H1 (cell line): ENCODE data around the gene METAP1D. TPM values are rescaled to one million over a fixed set of nuclear protein-coding genes. Genes with fewer than 3 reads are reported as not detected.

Source experiments
- CTCF ChIA-PET: fragments of 300-600 bp; sonication (Branson Sonifier 250); formaldehyde crosslinking; loops from one replicate; lab custom pipeline; 2021; ENCODE audit not compliant: partially characterized antibody; lab: Charles Lee
- POLR2A ChIA-PET: fragments of 300-600 bp; sonication (Branson Sonifier 250); formaldehyde crosslinking; loops from one replicate; lab custom pipeline; 2021; ENCODE audit warnings: inconsistent platforms; ENCODE audit not compliant: partially characterized antibody; lab: Charles Lee
- DNase-seq, 2 experiments: peaks; one replicate each; pipeline versions ENCODE4 v3.0.0 to v3.0.0-alpha.2; 2010 to 2022; ENCODE audit warnings: low spot score in 2 of 2, low read depth in 1 of 2, mixed read lengths in 1 of 2
- FAIRE-seq: peaks from 2 replicates; lab custom pipeline; 2011; peaks lifted over from hg19 to GRCh38; lab: Jason Lieb, UNC
- H2AFZ ChIP-seq: 2 replicates; pipeline ENCODE4 v1.8.1; 2012; ENCODE audit warnings: low read length, inconsistent platforms
- H2AK5ac ChIP-seq: 2 replicates; pipeline ENCODE4 v1.6.1; 2013; ENCODE audit warnings: low read depth, low read length
- H2BK120ac ChIP-seq: replicated peaks from 2 replicates; pipeline ENCODE3; 2013; ENCODE audit warnings: low read depth, low read length, inconsistent platforms
- H2BK12ac ChIP-seq: 2 replicates; pipeline ENCODE4 v1.6.1; 2013; ENCODE audit warnings: low read depth, low read length
- H2BK15ac ChIP-seq: 2 replicates; pipeline ENCODE4 v1.6.1; 2013; ENCODE audit warnings: low read length
- H2BK20ac ChIP-seq: 2 replicates; pipeline ENCODE4 v1.6.1; 2013; ENCODE audit warnings: low read length
- H2BK5ac ChIP-seq: 2 replicates; pipeline ENCODE4 v1.6.1; 2013; ENCODE audit warnings: low read depth, low read length
- H3K14ac ChIP-seq: 2 replicates; pipeline ENCODE4 v1.6.1; 2013; ENCODE audit warnings: inconsistent platforms; ENCODE audit not compliant: insufficient read length
- H3K18ac ChIP-seq: 2 replicates; pipeline ENCODE4 v1.6.1; 2013; ENCODE audit warnings: low read length; ENCODE audit errors: extremely low read depth
- H3K23ac ChIP-seq: 2 replicates; pipeline ENCODE4 v1.6.1; 2013; ENCODE audit warnings: inconsistent platforms; ENCODE audit not compliant: insufficient read length
- H3K23me2 ChIP-seq: 2 replicates; pipeline ENCODE4 v1.6.1; 2013; ENCODE audit warnings: low read depth, low read length
- H3K27ac ChIP-seq: 2 replicates; pipeline ENCODE4 v1.6.1; 2011; ENCODE audit warnings: low read depth, low read length, inconsistent platforms
- H3K27me3 ChIP-seq, 4 experiments: replicated peaks in 1 of 4; 1 replicate in 1 of 4; 2 replicates in 3 of 4; pipeline versions ENCODE4 v1.6.1 to v1.8.1; 2011 to 2013; ENCODE audit warnings: low read length in 3 of 4, mild to moderate bottlenecking in 3 of 4, inconsistent platforms in 2 of 4, mixed read lengths in 2 of 4, moderate library complexity in 1 of 4; ENCODE audit not compliant: control insufficient read depth in 3 of 4, insufficient read depth in 3 of 4; ENCODE audit errors: extremely low read depth in 1 of 4
- H3K36me3 ChIP-seq, 4 experiments: 2 replicates each; pipeline versions ENCODE4 v1.6.1 to v1.8.1; 2011 to 2013; ENCODE audit warnings: mild to moderate bottlenecking in 4 of 4, low read length in 3 of 4, moderate library complexity in 2 of 4, control low read depth in 1 of 4, inconsistent platforms in 1 of 4; ENCODE audit not compliant: insufficient read depth in 4 of 4, control insufficient read depth in 2 of 4
- H3K4ac ChIP-seq: replicated peaks from 2 replicates; pipeline ENCODE3; 2013; ENCODE audit warnings: low read length, low read depth, mixed read lengths, inconsistent platforms; ENCODE audit not compliant: insufficient read length
- H3K4me1 ChIP-seq, 4 experiments: replicated peaks in 1 of 4; 1 replicate in 1 of 4; 2 replicates in 3 of 4; pipeline versions ENCODE4 v1.6.1 to v1.8.1; 2011 to 2013; ENCODE audit warnings: low read length in 3 of 4, inconsistent platforms in 2 of 4, mixed read lengths in 1 of 4; ENCODE audit not compliant: insufficient read depth in 4 of 4, control insufficient read depth in 3 of 4
- H3K4me2 ChIP-seq, 2 experiments: 2 replicates each; pipeline versions ENCODE4 v1.6.1 to v1.8.1; 2011 to 2013; ENCODE audit warnings: low read depth in 2 of 2, low read length in 2 of 2, control low read depth in 1 of 2, inconsistent platforms in 1 of 2, mild to moderate bottlenecking in 1 of 2; ENCODE audit not compliant: insufficient read depth in 1 of 2
- H3K4me3 ChIP-seq, 4 experiments: fragments of 200-600, 300-600 bp in 1 of 4; sonication (generic), shearing (Covaris generic), sonication (Bioruptor Twin) in 1 of 4; 2 replicates each; pipeline versions ENCODE4 v1.5.1 to v1.8.1; 2011 to 2016; ENCODE audit warnings: low read length in 4 of 4, low read depth in 3 of 4, control low read depth in 2 of 4, inconsistent platforms in 2 of 4, mild to moderate bottlenecking in 2 of 4, mixed read lengths in 1 of 4, moderate library complexity in 1 of 4; ENCODE audit not compliant: insufficient read depth in 2 of 4; ENCODE audit errors: extremely low read depth in 1 of 4
- H3K56ac ChIP-seq: replicated peaks from 2 replicates; pipeline ENCODE3; 2013; ENCODE audit warnings: low read depth, mild to moderate bottlenecking, mixed read lengths, low read length, inconsistent platforms; ENCODE audit not compliant: insufficient read length
- H3K79me1 ChIP-seq: 2 replicates; pipeline ENCODE4 v1.6.1; 2013; ENCODE audit warnings: low read depth, low read length, control low read depth
- H3K79me2 ChIP-seq, 2 experiments: 2 replicates each; pipeline versions ENCODE4 v1.6.1 to v1.8.1; 2012 to 2013; ENCODE audit warnings: low read length in 2 of 2, mild to moderate bottlenecking in 2 of 2, inconsistent platforms in 1 of 2; ENCODE audit not compliant: insufficient read depth in 2 of 2, control insufficient read depth in 1 of 2
- H3K9ac ChIP-seq, 4 experiments: replicated peaks in 1 of 4; 1 replicate in 1 of 4; 2 replicates in 3 of 4; pipeline versions ENCODE4 v1.6.1 to v1.8.1; 2011 to 2013; ENCODE audit warnings: low read depth in 3 of 4, low read length in 3 of 4, control low read depth in 2 of 4, mild to moderate bottlenecking in 2 of 4, moderate library complexity in 2 of 4, inconsistent platforms in 1 of 4; ENCODE audit errors: extremely low read depth in 1 of 4
- H3K9me3 ChIP-seq, 2 experiments: 2 replicates each; pipeline versions ENCODE4 v1.6.1 to v1.8.1; 2012 to 2013; ENCODE audit warnings: mild to moderate bottlenecking in 2 of 2, moderate library complexity in 2 of 2, control low read depth in 1 of 2, inconsistent platforms in 1 of 2, low read depth in 1 of 2, low read length in 1 of 2, mixed read lengths in 1 of 2; ENCODE audit not compliant: insufficient read depth in 2 of 2
- H4K20me1 ChIP-seq, 2 experiments: replicated peaks in 1 of 2; 2 replicates each; pipeline versions ENCODE3 to v1.8.1; 2011 to 2013; ENCODE audit warnings: inconsistent platforms in 2 of 2, low read length in 2 of 2, mild to moderate bottlenecking in 1 of 2; ENCODE audit not compliant: insufficient read depth in 2 of 2, control insufficient read depth in 1 of 2
- H4K5ac ChIP-seq: 2 replicates; pipeline ENCODE4 v1.6.1; 2013; ENCODE audit warnings: low read length, low read depth, mixed read lengths, inconsistent platforms; ENCODE audit not compliant: insufficient read length
- H4K8ac ChIP-seq: 2 replicates; pipeline ENCODE4 v1.8.0; 2013; ENCODE audit warnings: mild to moderate bottlenecking, moderate library complexity, low read length, inconsistent platforms; ENCODE audit not compliant: insufficient read depth; ENCODE audit errors: extremely low read depth
- H4K91ac ChIP-seq: replicated peaks from 2 replicates; pipeline ENCODE3; 2013; ENCODE audit warnings: low read length, mixed read lengths, inconsistent platforms; ENCODE audit not compliant: insufficient read length
- EP300 ChIP-seq, 2 experiments: IDR thresholded peaks; 1 replicate in 1 of 2; 2 replicates in 1 of 2; pipeline ENCODE4 v1.6.1; 2011 to 2012; ENCODE audit warnings: low read depth in 2 of 2, low read length in 2 of 2, mild to moderate bottlenecking in 2 of 2, borderline replicate concordance in 1 of 2, inconsistent platforms in 1 of 2, moderate library complexity in 1 of 2
- HDAC2 ChIP-seq, 2 experiments: fragments of 300-600 bp in 1 of 2; sonication (generic) in 1 of 2; IDR thresholded peaks; 2 replicates each; pipeline ENCODE4 v1.6.1; 2011 to 2012; ENCODE audit warnings: low read depth in 2 of 2, low read length in 2 of 2, mild to moderate bottlenecking in 2 of 2, moderate library complexity in 2 of 2, borderline replicate concordance in 1 of 2, inconsistent platforms in 1 of 2
- JUN ChIP-seq: IDR thresholded peaks from 2 replicates; pipeline ENCODE4 v1.6.1; 2011; ENCODE audit warnings: low read depth, mild to moderate bottlenecking, improper control_type of control experiment, low read length
- MAFK ChIP-seq: IDR thresholded peaks from 2 replicates; pipeline ENCODE4 v1.6.1; 2012; ENCODE audit warnings: low read depth, mild to moderate bottlenecking, improper control_type of control experiment, low read length
- NRF1 ChIP-seq: IDR thresholded peaks from 2 replicates; pipeline ENCODE4 v1.6.1; 2011; ENCODE audit warnings: mild to moderate bottlenecking, low read depth, low read length, improper control_type of control experiment
- RBBP5 ChIP-seq: IDR thresholded peaks from 2 replicates; pipeline ENCODE4 v1.7.1; 2012; ENCODE audit warnings: low read depth, mild to moderate bottlenecking, inconsistent platforms, low read length, moderate library complexity, borderline replicate concordance
- RNF2 ChIP-seq: fragments of 200-900, 300-1000 bp; sonication (generic); IDR thresholded peaks from 2 replicates; pipeline ENCODE4 v1.7.1; 2016; ENCODE audit warnings: borderline replicate concordance, low read depth, mild to moderate bottlenecking, antibody characterized with exemption, low read length; ENCODE audit not compliant: poor library complexity, severe bottlenecking; ENCODE audit errors: missing control alignments
- SP4 ChIP-seq: IDR thresholded peaks from 2 replicates; pipeline ENCODE4 v1.6.1; 2012; ENCODE audit warnings: low read length, inconsistent platforms
- SRF ChIP-seq: IDR thresholded peaks from 2 replicates; pipeline ENCODE4 v1.6.1; 2011; ENCODE audit warnings: mild to moderate bottlenecking, low read depth, low read length, moderate library complexity
- SUZ12 ChIP-seq: fragments of 200-600 bp; sonication (generic); IDR thresholded peaks from 2 replicates; pipeline ENCODE4 v1.6.1; 2012; ENCODE audit warnings: mild to moderate bottlenecking, inconsistent platforms, low read length, moderate library complexity, mixed read lengths
- TBP ChIP-seq: IDR thresholded peaks from 2 replicates; pipeline ENCODE4 v1.6.1; 2011; ENCODE audit warnings: low read depth, low read length, improper control_type of control experiment
- TCF12 ChIP-seq: IDR thresholded peaks from 2 replicates; pipeline ENCODE4 v1.6.1; 2011; ENCODE audit warnings: low read depth, mild to moderate bottlenecking, low read length
- YY1 ChIP-seq: IDR thresholded peaks from 2 replicates; pipeline ENCODE4 v1.6.1; 2011; ENCODE audit warnings: low read depth, mild to moderate bottlenecking, low read length
- WGBS, 2 experiments: shearing (Covaris generic) in 1 of 2; methylation state at CpG; one replicate each; pipeline versions ENCODE4 v1.1.6 to v1.1.7; 2013 to 2015; ENCODE audit warnings: low lambda C conversion rate in 2 of 2, mixed read lengths in 2 of 2, inconsistent platforms in 1 of 2, low coverage in 1 of 2, missing lambda C conversion rate in 1 of 2; ENCODE audit not compliant: insufficient replicate concordance in 2 of 2, insufficient coverage in 1 of 2, insufficient read length in 1 of 2; ENCODE audit errors: extremely low coverage in 1 of 2, missing lambda C conversion rate in 1 of 2; 5-methylcytosine and 5-hydroxymethylcytosine counted together
- polyA plus RNA-seq, 7 experiments: library from polyadenylated mRNA; depleted of rRNA in 3 of 7; stranded (reverse) in 5 of 7; unstranded in 2 of 7; fragments of >200 nt in 5 of 7; fragments of 200-250 nt in 2 of 7; gene quantifications; 1 replicate in 5 of 7; 2 replicates in 1 of 7; 4 replicates in 1 of 7; pipeline versions ENCODE4 v1.2.1 to v1.2.3, GENCODE V29; 2011 to 2013; ENCODE audit warnings: missing spikeins in 2 of 7, mixed read lengths in 2 of 7
- total RNA-seq: library from RNA; stranded (reverse); fragmentation: NEBNext Ultra II Directional; extraction: Animal tissue kit (Norgen Biotek cat#: 25700); gene quantifications from 2 replicates; pipeline ENCODE4 v1.2.1, GENCODE V29; 2021
- TF ChIP-seq, protein P1 (sequence below): IDR thresholded peaks from 2 replicates; pipeline ENCODE4 v1.6.1; 2012; ENCODE audit warnings: inconsistent platforms

The METAP1D gene
- total and polyA plus RNA-seq, 2 of the 8 experiments (the other 6 are each of a cell fraction or from before 2014, with no cell fraction given), result 3.9 to 6.2 TPM

DNA sequence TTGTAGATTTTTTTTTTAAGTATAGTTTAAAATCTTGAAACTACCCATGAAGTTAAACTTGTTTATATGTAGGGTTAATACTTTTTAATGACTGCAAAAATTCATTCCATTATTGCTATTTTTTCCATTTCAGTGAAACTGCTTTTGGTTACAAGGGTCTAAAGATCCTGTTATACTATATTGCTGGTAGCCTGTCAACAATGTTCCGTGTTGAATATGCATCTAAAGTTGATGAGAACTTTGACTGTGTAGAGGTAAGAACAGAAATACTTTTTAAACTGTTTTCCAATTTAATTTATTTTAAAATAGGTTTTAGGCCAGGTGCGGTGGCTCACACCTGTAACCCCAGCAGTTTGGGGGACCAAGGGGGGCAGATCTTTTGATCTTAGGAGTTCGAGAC is 47.0 kb upstream of the METAP1D start:
- Histone ChIP-seq H2BK5ac (no peak overlapping the region), H2AFZ (no peak overlapping the region), H4K5ac (no peak overlapping the region), H3K4me1 (no peaks in the 10 kb centered on the region; a peak in 1 of 7 replicates), H3K36me3 (peaks cover 0 to 8% (median 1%) of the 10 kb centered on the region in 4 experiments; a peak in 4 of 8 replicates), H3K9ac (no peak overlapping the region), H3K4ac (no peak overlapping the region), H3K27ac (no peak overlapping the region), H3K4me3 (no peak overlapping the region), H3K23ac (no peak overlapping the region), H4K20me1 (peaks cover 2 to 4% of the 10 kb centered on the region in 2 experiments), H3K79me1 (no peaks in the 10 kb centered on the region), H2AK5ac (no peak overlapping the region), H3K4me2 (no peak overlapping the region), H3K18ac (no peak overlapping the region), H3K27me3 (no peaks in the 10 kb centered on the region), H2BK15ac (no peak overlapping the region), H2BK12ac (no peak overlapping the region), H2BK20ac (no peak overlapping the region), H3K23me2 (no peaks in the 10 kb centered on the region), H4K8ac (no peak overlapping the region), H2BK120ac (no peak overlapping the region), H3K9me3 (no peaks in the 10 kb centered on the region), H4K91ac (no peak overlapping the region), H3K79me2 (no peaks in the 10 kb centered on the region; a peak in 1 of 4 replicates), H3K56ac (no peak overlapping the region), H3K14ac (no peak overlapping the region)
- no peak for FAIRE-seq
- 98% methylated on average over 3 of the region's 3 CpGs; no CpG with 5 or more reads in 1 of the 2 experiments for WGBS, 2 experiments
- DNase-seq, result no peak
- ChIA-PET POLR2A (no interaction called here), CTCF (interaction anchor here (0.7 to 1.5 kb wide), 2 partner anchors 154 to 224 kb away, joined by 3 to 5 read pairs; no protein-coding TSS in a partner anchor)
- TF ChIP-seq, protein P1, sequence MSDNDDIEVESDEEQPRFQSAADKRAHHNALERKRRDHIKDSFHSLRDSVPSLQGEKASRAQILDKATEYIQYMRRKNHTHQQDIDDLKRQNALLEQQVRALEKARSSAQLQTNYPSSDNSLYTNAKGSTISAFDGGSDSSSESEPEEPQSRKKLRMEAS, result no peak
- no peak for TF ChIP-seq SRF
- TF ChIP-seq EP300 (IDR thresholded peaks at IDR 0.05; ENCODE audit: borderline replicate concordance in 1 of 2, low read depth in 2 of 2, low read length in 2 of 2), result no peak
- TF ChIP-seq SUZ12, result no peak
- no peak for TF ChIP-seq JUN
- TF ChIP-seq SP4, result no peak
- no peak for TF ChIP-seq RNF2
- TF ChIP-seq RBBP5, result no peak
- no peak for TF ChIP-seq YY1
- TF ChIP-seq TBP, result no peak
- no peak for TF ChIP-seq HDAC2 (IDR thresholded peaks at IDR 0.05; ENCODE audit: borderline replicate concordance in 1 of 2, low read depth in 2 of 2, low read length in 2 of 2)
- TF ChIP-seq TCF12, result no peak
- no peak for TF ChIP-seq NRF1
- no peak for TF ChIP-seq MAFK
